ENCODE data around the gene KRTAP1-1. TPM values are rescaled to one million over a fixed set of nuclear protein-coding genes. Genes with fewer than 3 reads are reported as not detected.

The KRTAP1-1 gene
- total and polyA plus RNA-seq, 2 of the 8 experiments (the other 6 are each of a cell fraction or from before 2014, with no cell fraction given): not detected

GRCh38 chr17:41060052-41060604, 18.9 kb upstream of the KRTAP1-1 start, which contains the start of gene KRTAP2-3:
Gene KRTAP2-3, minus strand, starts transcription at chr17:41060114. Its CDS starts 64 bp downstream, at chr17:41060050.
- Histone ChIP-seq H3K56ac (replicated peaks; ENCODE audit: insufficient read length, low read depth, low read length) (no peak within 1 kb of the TSS), H3K9me3 (ENCODE audit: insufficient read depth in 2 of 2, low read depth in 1 of 2, low read length in 1 of 2) (0 out of 4 replicates have a peak, but pooled peaks cover 0 to 4% of the 10 kb centered on the region in 2 experiments), H2AK5ac (ENCODE audit: low read depth, low read length) (no peak within 1 kb of the TSS), H2BK15ac (ENCODE audit: low read length) (no peak within 1 kb of the TSS), H3K4me3 (ENCODE audit: extremely low read depth in 1 of 4, insufficient read depth in 2 of 4, low read depth in 3 of 4, low read length in 4 of 4) (no peak within 1 kb of the TSS), H3K79me2 (ENCODE audit: control insufficient read depth in 1 of 2, insufficient read depth in 2 of 2, low read length in 2 of 2) (no peaks in the 10 kb centered on the region), H2AFZ (ENCODE audit: low read length) (no peak within 1 kb of the TSS), H3K4me1 (replicated peaks in 1 of 4; ENCODE audit: control insufficient read depth in 3 of 4, insufficient read depth in 4 of 4, low read length in 3 of 4) (no peaks in the 10 kb centered on the region), H2BK5ac (ENCODE audit: low read depth, low read length) (no peak within 1 kb of the TSS), H3K36me3 (ENCODE audit: control insufficient read depth in 2 of 4, insufficient read depth in 4 of 4, low read length in 3 of 4) (no peaks in the 10 kb centered on the region), H2BK120ac (replicated peaks; ENCODE audit: low read depth, low read length) (no peak within 1 kb of the TSS), H3K27ac (ENCODE audit: low read depth, low read length) (no peak within 1 kb of the TSS), H3K4me2 (ENCODE audit: insufficient read depth in 1 of 2, low read depth in 2 of 2, low read length in 2 of 2) (no peak within 1 kb of the TSS), H4K91ac (replicated peaks; ENCODE audit: insufficient read length, low read length) (no peak within 1 kb of the TSS), H4K20me1 (replicated peaks in 1 of 2; ENCODE audit: control insufficient read depth in 1 of 2, insufficient read depth in 2 of 2, low read length in 2 of 2) (no peaks in the 10 kb centered on the region), H3K9ac (replicated peaks in 1 of 4; ENCODE audit: extremely low read depth in 1 of 4, low read depth in 3 of 4, low read length in 3 of 4) (no peak within 1 kb of the TSS), H3K18ac (ENCODE audit: extremely low read depth, low read length) (no peak within 1 kb of the TSS), H3K23me2 (ENCODE audit: low read depth, low read length) (no peaks in the 10 kb centered on the region), H2BK12ac (ENCODE audit: low read depth, low read length) (no peak within 1 kb of the TSS), H3K23ac (ENCODE audit: insufficient read length) (no peak within 1 kb of the TSS), H3K79me1 (ENCODE audit: low read depth, low read length) (no peaks in the 10 kb centered on the region), H3K14ac (ENCODE audit: insufficient read length) (no peak within 1 kb of the TSS), H4K5ac (ENCODE audit: insufficient read length, low read depth, low read length) (no peak within 1 kb of the TSS), H2BK20ac (ENCODE audit: low read length) (no peak within 1 kb of the TSS), H3K27me3 (replicated peaks in 1 of 4; ENCODE audit: control insufficient read depth in 3 of 4, extremely low read depth in 1 of 4, insufficient read depth in 3 of 4, low read length in 3 of 4) (no peaks in the 10 kb centered on the region), H3K4ac (replicated peaks; ENCODE audit: insufficient read length, low read depth, low read length) (no peak within 1 kb of the TSS), H4K8ac (ENCODE audit: extremely low read depth, insufficient read depth, low read length) (no peak within 1 kb of the TSS)
- no peak for DNase-seq (ENCODE audit: low read depth in 1 of 2, low spot score in 2 of 2)
- no peak for FAIRE-seq
- CTCF ChIA-PET (ENCODE audit: partially characterized antibody): interaction anchor here (0.9 kb wide), 1 partner anchor 12 kb away, joined by 3 read pairs; no protein-coding TSS in a partner anchor
- 91% methylated on average over 6 of the region's 6 CpGs; no CpG with 5 or more reads in 1 of the 2 experiments for WGBS, 2 experiments (ENCODE audit: extremely low coverage in 1 of 2, insufficient coverage in 1 of 2, insufficient read length in 1 of 2, insufficient replicate concordance in 2 of 2, low coverage in 1 of 2, low lambda C conversion rate in 2 of 2, missing lambda C conversion rate in 1 of 2)
- POLR2A ChIA-PET (ENCODE audit: partially characterized antibody): no interaction called here

All from H1 (cell line).